ENCODE measurements around the gene IRAK4.
"Not testable (repeated sequence)": the region's sequence is repeated elsewhere in the genome, so short reads cannot be mapped to it uniquely, and the experiment has no call there.

IRAK4 gene

GRCh38 chr12:43740511-43741100 is 18.1 kb upstream of the IRAK4 start:
- Histone ChIP-seq H3K4me3 (no peak overlapping the region), H4K20me1 (no peaks in the 10 kb centered on the region), H3K4me2 (no peak overlapping the region), H3K27ac (no peak overlapping the region), H3K9me3 (no peaks in the 10 kb centered on the region), H3K36me3 (peaks cover 61% of the 10 kb centered on the region), H3K9ac (no peak overlapping the region), H3K27me3 (no peaks in the 10 kb centered on the region), H3K4me1 (no peaks in the 10 kb centered on the region)
- no peak for TF ChIP-seq Cebpa-rat (IDR thresholded peaks at IDR 0.05)

DNA sequence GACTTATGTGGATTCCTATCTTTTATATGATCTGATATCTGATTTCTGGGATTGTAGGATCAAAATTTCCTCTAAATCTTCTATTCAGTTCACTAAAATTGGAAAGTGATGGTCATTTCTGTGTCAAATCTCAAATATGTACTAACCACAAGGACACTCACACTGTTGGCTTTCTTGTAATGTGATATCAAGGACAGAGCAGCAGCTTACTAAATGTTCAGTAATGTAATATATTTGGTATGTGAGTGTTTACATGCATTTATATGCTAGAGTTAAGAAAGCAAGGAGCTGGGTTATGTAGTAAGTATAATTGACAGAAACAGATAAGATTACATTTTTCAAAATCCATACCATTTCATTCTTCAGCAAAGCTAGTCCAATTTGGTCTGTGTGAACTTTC is 16.6 kb upstream of the IRAK4 start:
- no peaks in the 10 kb centered on the region for H3K9me3 ChIP-seq
- H3K4me2 ChIP-seq = no peak overlapping the region

GRCh38 chr12:43744826-43745225 is 13.9 kb upstream of the IRAK4 start:
- H3K27ac ChIP-seq = no peak overlapping the region
- H4K20me1 ChIP-seq = no peaks in the 10 kb centered on the region
- peaks cover 66% of the 10 kb centered on the region for H3K36me3 ChIP-seq
- TF ChIP-seq Cebpa-rat (IDR thresholded peaks at IDR 0.05) = no peak
- no peak overlapping the region for H3K4me2 ChIP-seq
- H3K27me3 ChIP-seq = no peaks in the 10 kb centered on the region
- H3K9me3 ChIP-seq = no peaks in the 10 kb centered on the region
- no peak overlapping the region for H3K4me3 ChIP-seq
- no peaks in the 10 kb centered on the region for H3K4me1 ChIP-seq
- no peak overlapping the region for H3K9ac ChIP-seq

More for the DNA sequence above, 16.6 kb upstream of the IRAK4 start:
- H3K4me1 ChIP-seq = no peaks in the 10 kb centered on the region
- no peak overlapping the region for H3K9ac ChIP-seq
- H3K36me3 ChIP-seq = peaks cover 53% of the 10 kb centered on the region
- H4K20me1 ChIP-seq = no peaks in the 10 kb centered on the region
- H3K27ac ChIP-seq = no peak overlapping the region
- no peak for TF ChIP-seq Cebpa-rat (IDR thresholded peaks at IDR 0.05)
- no peaks in the 10 kb centered on the region for H3K27me3 ChIP-seq
- H3K4me3 ChIP-seq = no peak overlapping the region

DNA sequence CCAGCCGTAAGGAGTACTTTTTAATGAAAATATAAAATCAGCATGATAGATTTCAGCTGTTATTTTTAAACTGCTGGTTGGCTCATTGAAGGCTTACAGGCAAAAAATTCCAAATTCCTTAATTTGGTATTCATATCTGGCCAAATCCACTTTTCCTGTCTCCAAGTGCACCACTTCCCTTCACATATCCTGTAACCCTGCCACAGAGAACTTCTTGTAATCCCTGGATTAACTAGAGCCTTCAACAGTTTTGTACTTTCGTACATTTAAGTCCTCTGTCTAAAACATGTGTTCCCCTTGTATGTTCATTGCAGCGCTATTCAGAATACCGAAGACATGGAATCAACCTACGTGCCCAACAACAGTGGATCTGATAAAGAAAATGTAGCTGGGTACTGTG is 9.7 kb upstream of the IRAK4 start:
- H3K4me3 ChIP-seq = no peak overlapping the region
- H4K20me1 ChIP-seq = no peaks in the 10 kb centered on the region
- H3K27me3 ChIP-seq = no peaks in the 10 kb centered on the region
- TF ChIP-seq Cebpa-rat (IDR thresholded peaks at IDR 0.05) = no peak
- H3K9me3 ChIP-seq = peaks cover 7% of the 10 kb centered on the region
- H3K4me1 ChIP-seq = 0 out of 2 replicates have a peak, but pooled peaks cover 4% of the 10 kb centered on the region
- no peak overlapping the region for H3K4me2 ChIP-seq
- peaks cover 50% of the 10 kb centered on the region for H3K36me3 ChIP-seq
- no peak overlapping the region for H3K27ac ChIP-seq
- no peak overlapping the region for H3K9ac ChIP-seq

DNA sequence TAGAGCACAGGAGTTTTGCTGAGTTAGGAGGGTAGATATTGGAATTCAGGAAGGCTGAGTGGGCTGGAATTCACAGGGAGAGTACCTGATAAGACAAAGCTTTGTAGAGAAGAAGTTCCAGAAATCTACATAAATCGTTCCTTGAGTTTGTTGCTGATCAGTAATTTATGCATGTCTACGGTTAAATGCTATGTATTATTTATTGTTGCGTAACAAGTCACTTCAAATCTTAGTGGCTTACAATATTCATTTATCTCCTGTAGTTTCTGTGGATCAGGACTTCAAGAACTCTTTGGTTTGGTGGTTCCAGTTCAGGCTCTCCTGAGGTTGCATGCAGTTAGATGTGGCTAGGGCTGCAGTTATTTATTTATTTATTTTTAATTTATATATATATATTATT is 7.9 kb upstream of the IRAK4 start:
- Histone ChIP-seq H3K4me1 (0 out of 2 replicates have a peak, but pooled peaks cover 4% of the 10 kb centered on the region), H3K4me2 (no peak overlapping the region), H3K9me3 (peaks cover 7% of the 10 kb centered on the region), H3K27me3 (no peaks in the 10 kb centered on the region), H3K36me3 (peaks cover 42% of the 10 kb centered on the region), H3K9ac (no peak overlapping the region), H4K20me1 (no peaks in the 10 kb centered on the region), H3K27ac (no peak overlapping the region), H3K4me3 (no peak overlapping the region)
- TF ChIP-seq Cebpa-rat (IDR thresholded peaks at IDR 0.05) = peak; percentile 61; the same call in 1 of the 2 replicates

- not testable (repeated sequence) for H3K9me3 ChIP-seq, H3K4me1 ChIP-seq, H3K4me2 ChIP-seq, H3K9ac ChIP-seq, H3K4me3 ChIP-seq, H4K20me1 ChIP-seq, H3K27me3 ChIP-seq, H3K27ac ChIP-seq
- H3K36me3 ChIP-seq = peaks cover 42% of the 10 kb centered on the region
These were observed 7.4 kb upstream of the IRAK4 start for GRCh38 chr12:43751360-43751759.

GRCh38 chr12:43754015-43754414 is 4.7 kb upstream of the IRAK4 start:
- no peak for TF ChIP-seq Cebpa-rat (IDR thresholded peaks at IDR 0.05)
- Histone ChIP-seq H3K4me3 (no peak overlapping the region), H3K4me2 (no peak overlapping the region)

GRCh38 chr12:43758247-43758727 is 464 bp upstream of the IRAK4 start:
- no peaks in the 10 kb centered on the region for H3K27me3 ChIP-seq
- H3K4me1 ChIP-seq = peaks cover 43% of the 10 kb centered on the region
- H3K27ac ChIP-seq = peak overlapping the region; percentile 25
- peak overlapping the region; percentile 83 for H3K4me3 ChIP-seq
- peak overlapping the region; percentile 82 for H3K9ac ChIP-seq
- H4K20me1 ChIP-seq = peaks cover 10% of the 10 kb centered on the region; the same call in 1 of the 2 replicates
- H3K4me2 ChIP-seq = peak overlapping the region; percentile 86
- peaks cover 15% of the 10 kb centered on the region; the same call in 1 of the 2 replicates for H3K36me3 ChIP-seq
- H3K9me3 ChIP-seq = no peaks in the 10 kb centered on the region
- TF ChIP-seq Cebpa-rat (IDR thresholded peaks at IDR 0.05) = no peak

More at GRCh38 chr12:43754015-43754414, 4.7 kb upstream of the IRAK4 start:
- peaks cover 16% of the 10 kb centered on the region for H3K4me1 ChIP-seq
- no peak overlapping the region for H3K27ac ChIP-seq
- peaks cover 32% of the 10 kb centered on the region for H3K36me3 ChIP-seq
- no peak overlapping the region for H3K9ac ChIP-seq
- no peaks in the 10 kb centered on the region for H3K27me3 ChIP-seq
- H3K9me3 ChIP-seq = peaks cover 7% of the 10 kb centered on the region
- no peaks in the 10 kb centered on the region for H4K20me1 ChIP-seq

DNA sequence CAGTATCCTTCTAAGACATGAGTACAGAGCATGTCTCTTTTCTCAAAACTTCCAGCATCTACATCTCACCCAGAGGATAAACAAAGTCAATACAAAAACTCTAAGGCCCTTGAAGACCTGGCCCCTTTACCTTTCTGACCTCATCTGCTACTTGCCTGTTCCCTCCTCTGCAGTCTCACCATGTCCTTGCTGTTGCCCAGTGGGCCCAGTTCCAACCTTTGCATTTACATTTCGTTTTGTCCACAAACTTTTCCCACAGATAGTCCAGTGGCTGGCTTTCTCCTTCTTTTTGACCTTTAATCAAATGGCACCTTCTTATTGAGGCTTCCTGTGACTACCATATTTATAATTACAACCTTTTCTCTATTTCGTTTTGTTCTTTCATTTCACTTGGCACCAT is 1.6 kb downstream of the IRAK4 start:
- no peak for TF ChIP-seq Cebpa-rat (IDR thresholded peaks at IDR 0.05)
- Histone ChIP-seq H3K36me3 (peaks cover 13% of the 10 kb centered on the region; the same call in 1 of the 2 replicates), H3K4me1 (peaks cover 43% of the 10 kb centered on the region), H3K27me3 (no peaks in the 10 kb centered on the region), H3K9me3 (no peaks in the 10 kb centered on the region), H3K4me3 (peak overlapping the region; percentile 83), H3K9ac (peak overlapping the region; percentile 86), H3K4me2 (peak overlapping the region; percentile 86), H4K20me1 (peaks cover 10% of the 10 kb centered on the region; the same call in 1 of the 2 replicates), H3K27ac (no peak overlapping the region)

DNA sequence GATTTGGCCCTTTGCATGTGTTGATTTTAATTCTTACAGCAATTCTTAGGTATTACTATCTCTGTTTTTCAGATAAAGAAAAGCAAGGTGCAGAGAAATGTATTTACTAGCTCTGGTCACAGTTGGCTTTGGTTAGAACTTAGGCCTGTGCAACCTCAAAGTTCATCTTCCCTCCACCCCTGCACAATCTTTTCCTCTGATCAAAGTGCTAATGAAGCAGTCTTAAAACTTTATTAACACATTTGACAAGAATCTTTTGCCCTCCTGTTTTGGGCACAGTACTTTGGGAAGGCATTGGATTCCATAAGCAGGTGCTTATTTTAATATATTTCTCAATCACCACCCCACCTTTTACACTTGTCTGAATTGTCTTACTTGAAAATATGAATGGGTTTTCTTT is 2.7 kb downstream of the IRAK4 start:
- Histone ChIP-seq H3K36me3 (peaks cover 13% of the 10 kb centered on the region; the same call in 1 of the 2 replicates), H3K4me1 (peaks cover 43% of the 10 kb centered on the region), H3K4me3 (no peak overlapping the region), H3K9me3 (no peaks in the 10 kb centered on the region), H4K20me1 (peaks cover 10% of the 10 kb centered on the region; the same call in 1 of the 2 replicates), H3K27ac (no peak overlapping the region), H3K27me3 (no peaks in the 10 kb centered on the region), H3K9ac (no peak overlapping the region), H3K4me2 (peak overlapping the region; percentile 86)
- TF ChIP-seq Cebpa-rat (IDR thresholded peaks at IDR 0.05) = no peak

Data from BLaER1 (cell line).